K562 (cell line): Measurements from ENCODE around the gene CARMIL1. TPM values are rescaled to one million over a fixed set of nuclear protein-coding genes. Genes with fewer than 3 reads are reported as not detected.
A peak's percentile ranks its signal among the peaks of the same experiment; 100 is the strongest.

Experiments
- BRD4 ChIP-seq: fragments of 200-600 bp; sonication (generic); IDR thresholded peaks from 2 replicates; pipeline ENCODE4 v1.6.1; 2017; ENCODE audit warnings: inconsistent platforms
- C11orf30 ChIP-seq: fragments of 450-650 bp; IDR thresholded peaks from 2 replicates; pipeline ENCODE4 v1.6.1; 2016; ENCODE audit warnings: low read depth, mild to moderate bottlenecking
- EHMT2 ChIP-seq: fragments of 450-650 bp; IDR thresholded peaks from 2 replicates; pipeline ENCODE4 v1.6.1; 2018; ENCODE audit warnings: antibody characterized with exemption
- HEY1 ChIP-seq: fragments of 250-450 bp; sonication (Bioruptor Pico); IDR thresholded peaks from 2 replicates; pipeline ENCODE4 v1.5.0; 2020; ENCODE audit warnings: mild to moderate bottlenecking, moderate library complexity, borderline replicate concordance
- JUN ChIP-seq, 2 experiments: sonication (generic) in 1 of 2; formaldehyde crosslinking in 1 of 2; IDR thresholded peaks; 2 replicates each; pipeline versions ENCODE4 v1.6.1 to v1.8.0; 2012 to 2022; ENCODE audit warnings: borderline replicate concordance in 2 of 2, mild to moderate bottlenecking in 2 of 2, improper control_type of control experiment in 1 of 2, low read depth in 1 of 2, low read length in 1 of 2, missing genetic modification reagents in 1 of 2
- MAFG ChIP-seq: fragments of 450-650 bp; conservative IDR thresholded peaks from 2 replicates; pipeline ENCODE4 v1.6.1; 2016; ENCODE audit warnings: missing genetic modification characterization, missing compliant biosample characterization
- MTA3 ChIP-seq: fragments of 450-650 bp; formaldehyde crosslinking; IDR thresholded peaks from 2 replicates; pipeline ENCODE4 v1.6.1; 2017; ENCODE audit warnings: mild to moderate bottlenecking, borderline replicate concordance
- NRF1 ChIP-seq, 2 experiments: fragments of 450-650 bp; IDR thresholded peaks in 1 of 2; conservative IDR thresholded peaks in 1 of 2; 2 replicates each; pipeline ENCODE4 v1.6.1; 2014; ENCODE audit warnings: mild to moderate bottlenecking in 2 of 2
- PHTF2 ChIP-seq: fragments of 250-450 bp; sonication (Bioruptor Pico); IDR thresholded peaks from 2 replicates; pipeline ENCODE4 v1.5.0; 2021; ENCODE audit warnings: mild to moderate bottlenecking
- POLR2B ChIP-seq: fragments of 450-650 bp; IDR thresholded peaks from 2 replicates; pipeline ENCODE4 v1.6.1; 2018; ENCODE audit warnings: low read depth; ENCODE audit not compliant: partially characterized antibody
- RBM14 ChIP-seq: fragments of 200-400 bp; formaldehyde crosslinking; IDR thresholded peaks from 2 replicates; pipeline ENCODE4 v1.6.1; 2018; ENCODE audit warnings: low read depth, mild to moderate bottlenecking, low read length, moderate library complexity, borderline replicate concordance; ENCODE audit not compliant: insufficient read depth
- SMARCC2 ChIP-seq: fragments of 450-650 bp; IDR thresholded peaks from 2 replicates; pipeline ENCODE4 v1.6.1; 2017; ENCODE audit warnings: antibody characterized with exemption, moderate library complexity, mild to moderate bottlenecking, low read depth
- TEAD1 ChIP-seq, 2 experiments: fragments of 450-650 bp in 1 of 2; sonication (generic) in 1 of 2; formaldehyde crosslinking; IDR thresholded peaks; 2 replicates each; pipeline versions ENCODE4 v1.4.0 to v1.8.0; 2020 to 2022; ENCODE audit warnings: mild to moderate bottlenecking in 2 of 2, missing genetic modification reagents in 1 of 2
- TGIF2 ChIP-seq: sonication (generic); formaldehyde crosslinking; IDR thresholded peaks from 2 replicates; pipeline ENCODE4 v1.8.1; 2022; ENCODE audit warnings: mild to moderate bottlenecking, missing genetic modification reagents, moderate library complexity
- TSC22D4 ChIP-seq: fragments of 450-650 bp; IDR thresholded peaks from 2 replicates; pipeline ENCODE4 v1.6.1; 2016; ENCODE audit warnings: missing genetic modification characterization, missing biosample characterization, control low read depth
- U2AF1 ChIP-seq: fragments of 200-400 bp; formaldehyde crosslinking; optimal IDR thresholded peaks from 2 replicates; pipeline ENCODE3; 2017; ENCODE audit warnings: mild to moderate bottlenecking, low read depth, low read length, moderate library complexity
- ZBTB17 ChIP-seq: fragments of 450-650 bp; formaldehyde crosslinking; IDR thresholded peaks from 2 replicates; pipeline ENCODE4 v1.4.0; 2020; ENCODE audit warnings: mild to moderate bottlenecking
- polyA plus RNA-seq, 8 experiments: library from polyadenylated mRNA; depleted of rRNA in 4 of 8; stranded (reverse) in 5 of 8; unstranded in 3 of 8; fragments of >200 nt; fragmentation: Nextera tagmentation in 2 of 8; fragmentation: Illumina TruSeq in 1 of 8; extraction: Ambion mirVana in 2 of 8; extraction: Trizol in 1 of 8; gene quantifications; 2 replicates each; pipeline versions ENCODE4 v1.2.1 to v1.2.3, GENCODE V29; 2011 to 2014; ENCODE audit warnings: inconsistent platforms in 1 of 8, missing spikeins in 1 of 8
- total RNA-seq, 7 experiments: library from RNA; depleted of rRNA in 6 of 7; stranded (reverse); fragments of >200 nt in 6 of 7; fragmentation: Illumina TruSeq in 2 of 7; extraction: Trizol in 2 of 7; gene quantifications; 2 replicates each; pipeline versions ENCODE4 v1.2.1 to v1.2.3, GENCODE V29; 2011 to 2021; ENCODE audit warnings: low replicate concordance in 1 of 7
- TF ChIP-seq, protein P1 (sequence below): fragments of 250-450 bp; sonication (Bioruptor Pico); IDR thresholded peaks from 2 replicates; pipeline ENCODE4 v1.6.1; 2021; ENCODE audit warnings: mild to moderate bottlenecking
- TF ChIP-seq, protein P2 (sequence below), 2 experiments: fragments of 450-650 bp in 1 of 2; sonication (generic) in 1 of 2; formaldehyde crosslinking in 1 of 2; IDR thresholded peaks in 1 of 2; conservative IDR thresholded peaks in 1 of 2; 2 replicates each; pipeline versions ENCODE4 v1.6.1 to v1.8.1; 2016 to 2023; ENCODE audit warnings: mild to moderate bottlenecking in 2 of 2, moderate library complexity in 2 of 2, inconsistent platforms in 1 of 2, missing genetic modification reagents in 1 of 2
- TF ChIP-seq, protein P3 (sequence below): fragments of 200-800 bp; sonication (Bioruptor generic); IDR thresholded peaks from 2 replicates; pipeline ENCODE4 v1.6.1; 2016; ENCODE audit warnings: missing genetic modification characterization, missing compliant biosample characterization
- TF ChIP-seq, protein P4 (sequence below): fragments of 450-650 bp; formaldehyde crosslinking; IDR thresholded peaks from 2 replicates; pipeline ENCODE4 v1.4.0; 2020; ENCODE audit warnings: mild to moderate bottlenecking, moderate library complexity

Gene CARMIL1
- total and polyA plus RNA-seq, 9 of the 15 experiments (the other 6 are each of a cell fraction or from before 2014, with no cell fraction given): 0.04 to 0.32 (median 0.10) TPM; not detected in 1

DNA sequence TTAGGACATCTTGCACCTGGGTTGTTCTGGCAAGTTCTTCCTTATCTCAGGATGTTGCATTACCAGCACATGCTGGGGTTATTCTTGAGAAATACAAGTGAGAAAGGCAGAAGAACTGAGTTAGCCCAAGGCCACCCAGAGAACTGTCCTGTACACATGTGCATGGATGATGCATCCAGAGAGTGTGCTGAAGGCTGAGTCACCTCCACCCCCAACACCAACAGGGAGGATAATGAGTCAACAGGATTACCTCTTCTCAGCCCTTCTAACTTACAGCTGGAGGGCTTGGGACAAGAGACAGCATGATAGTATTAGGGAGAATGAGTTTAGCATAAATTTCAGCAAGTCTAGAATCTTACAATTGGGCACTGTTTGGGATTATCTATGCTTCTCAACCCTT is 381.3 kb downstream of the CARMIL1 start (continued):
- TF ChIP-seq HEY1 (CRISPR knock-in tag): no peak
- TF ChIP-seq ZBTB17 (CRISPR knock-in tag): no peak
- TF ChIP-seq, protein P1, sequence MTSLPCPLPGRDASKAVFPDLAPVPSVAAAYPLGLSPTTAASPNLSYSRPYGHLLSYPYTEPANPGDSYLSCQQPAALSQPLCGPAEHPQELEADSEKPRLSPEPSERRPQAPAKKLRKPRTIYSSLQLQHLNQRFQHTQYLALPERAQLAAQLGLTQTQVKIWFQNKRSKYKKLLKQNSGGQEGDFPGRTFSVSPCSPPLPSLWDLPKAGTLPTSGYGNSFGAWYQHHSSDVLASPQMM (CRISPR knock-in tag): no peak
- TF ChIP-seq RBM14: no peak
- TF ChIP-seq U2AF1: no peak
- TF ChIP-seq PHTF2 (CRISPR knock-in tag): no peak
- TF ChIP-seq MTA3: no peak
- no peak for TF ChIP-seq BRD4
- TF ChIP-seq TEAD1 (CRISPR knock-in tag; IDR thresholded peaks at IDR 0.05): no peak
- TF ChIP-seq NRF1 (conservative IDR thresholded peaks at IDR 0.05 in 1 of 2, IDR thresholded peaks at IDR 0.05 in 1 of 2): peak in 1 of 2 experiments; percentile 21; a peak in 1 of 4 replicates
- peak; percentile 46 for TF ChIP-seq C11orf30
- TF ChIP-seq EHMT2: peak; percentile 25; the same call in 1 of the 2 replicates
- no peak for TF ChIP-seq TGIF2 (CRISPR knock-in tag)
- TF ChIP-seq MAFG (tag): peak; percentile 66; the same call in 1 of the 2 replicates
- TF ChIP-seq POLR2B: no peak
- TF ChIP-seq TSC22D4 (tag): no peak
- no peak for TF ChIP-seq SMARCC2
- peak; percentile 70; the same call in 1 of the 2 replicates for TF ChIP-seq JUN (IDR thresholded peaks at IDR 0.05; ENCODE audit: borderline replicate concordance, low read depth, low read length)
- TF ChIP-seq JUN (CRISPR knock-in tag; IDR thresholded peaks at IDR 0.05; ENCODE audit: borderline replicate concordance): no peak
- TF ChIP-seq, protein P2, sequence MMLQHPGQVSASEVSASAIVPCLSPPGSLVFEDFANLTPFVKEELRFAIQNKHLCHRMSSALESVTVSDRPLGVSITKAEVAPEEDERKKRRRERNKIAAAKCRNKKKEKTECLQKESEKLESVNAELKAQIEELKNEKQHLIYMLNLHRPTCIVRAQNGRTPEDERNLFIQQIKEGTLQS (IDR thresholded peaks at IDR 0.05): peak; percentile 79
- TF ChIP-seq, protein P2 (CRISPR knock-in tag; conservative IDR thresholded peaks at IDR 0.05): no peak
- TF ChIP-seq, protein P3, sequence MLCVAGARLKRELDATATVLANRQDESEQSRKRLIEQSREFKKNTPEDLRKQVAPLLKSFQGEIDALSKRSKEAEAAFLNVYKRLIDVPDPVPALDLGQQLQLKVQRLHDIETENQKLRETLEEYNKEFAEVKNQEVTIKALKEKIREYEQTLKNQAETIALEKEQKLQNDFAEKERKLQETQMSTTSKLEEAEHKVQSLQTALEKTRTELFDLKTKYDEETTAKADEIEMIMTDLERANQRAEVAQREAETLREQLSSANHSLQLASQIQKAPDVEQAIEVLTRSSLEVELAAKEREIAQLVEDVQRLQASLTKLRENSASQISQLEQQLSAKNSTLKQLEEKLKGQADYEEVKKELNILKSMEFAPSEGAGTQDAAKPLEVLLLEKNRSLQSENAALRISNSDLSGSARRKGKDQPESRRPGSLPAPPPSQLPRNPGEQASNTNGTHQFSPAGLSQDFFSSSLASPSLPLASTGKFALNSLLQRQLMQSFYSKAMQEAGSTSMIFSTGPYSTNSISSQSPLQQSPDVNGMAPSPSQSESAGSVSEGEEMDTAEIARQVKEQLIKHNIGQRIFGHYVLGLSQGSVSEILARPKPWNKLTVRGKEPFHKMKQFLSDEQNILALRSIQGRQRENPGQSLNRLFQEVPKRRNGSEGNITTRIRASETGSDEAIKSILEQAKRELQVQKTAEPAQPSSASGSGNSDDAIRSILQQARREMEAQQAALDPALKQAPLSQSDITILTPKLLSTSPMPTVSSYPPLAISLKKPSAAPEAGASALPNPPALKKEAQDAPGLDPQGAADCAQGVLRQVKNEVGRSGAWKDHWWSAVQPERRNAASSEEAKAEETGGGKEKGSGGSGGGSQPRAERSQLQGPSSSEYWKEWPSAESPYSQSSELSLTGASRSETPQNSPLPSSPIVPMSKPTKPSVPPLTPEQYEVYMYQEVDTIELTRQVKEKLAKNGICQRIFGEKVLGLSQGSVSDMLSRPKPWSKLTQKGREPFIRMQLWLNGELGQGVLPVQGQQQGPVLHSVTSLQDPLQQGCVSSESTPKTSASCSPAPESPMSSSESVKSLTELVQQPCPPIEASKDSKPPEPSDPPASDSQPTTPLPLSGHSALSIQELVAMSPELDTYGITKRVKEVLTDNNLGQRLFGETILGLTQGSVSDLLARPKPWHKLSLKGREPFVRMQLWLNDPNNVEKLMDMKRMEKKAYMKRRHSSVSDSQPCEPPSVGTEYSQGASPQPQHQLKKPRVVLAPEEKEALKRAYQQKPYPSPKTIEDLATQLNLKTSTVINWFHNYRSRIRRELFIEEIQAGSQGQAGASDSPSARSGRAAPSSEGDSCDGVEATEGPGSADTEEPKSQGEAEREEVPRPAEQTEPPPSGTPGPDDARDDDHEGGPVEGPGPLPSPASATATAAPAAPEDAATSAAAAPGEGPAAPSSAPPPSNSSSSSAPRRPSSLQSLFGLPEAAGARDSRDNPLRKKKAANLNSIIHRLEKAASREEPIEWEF (CRISPR knock-in tag): no peak
- TF ChIP-seq, protein P4, sequence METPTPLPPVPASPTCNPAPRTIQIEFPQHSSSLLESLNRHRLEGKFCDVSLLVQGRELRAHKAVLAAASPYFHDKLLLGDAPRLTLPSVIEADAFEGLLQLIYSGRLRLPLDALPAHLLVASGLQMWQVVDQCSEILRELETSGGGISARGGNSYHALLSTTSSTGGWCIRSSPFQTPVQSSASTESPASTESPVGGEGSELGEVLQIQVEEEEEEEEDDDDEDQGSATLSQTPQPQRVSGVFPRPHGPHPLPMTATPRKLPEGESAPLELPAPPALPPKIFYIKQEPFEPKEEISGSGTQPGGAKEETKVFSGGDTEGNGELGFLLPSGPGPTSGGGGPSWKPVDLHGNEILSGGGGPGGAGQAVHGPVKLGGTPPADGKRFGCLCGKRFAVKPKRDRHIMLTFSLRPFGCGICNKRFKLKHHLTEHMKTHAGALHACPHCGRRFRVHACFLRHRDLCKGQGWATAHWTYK: no peak
